GM10266 (cell line): ENCODE measurements around the gene POC1A.
A peak's percentile ranks its signal among the peaks of the same experiment; 100 is the strongest.

Source experiments
- DNase-seq: peaks from one replicate; pipeline ENCODE4 v3.0.0; 2012; ENCODE audit errors: extremely low spot score
- CTCF ChIP-seq: IDR thresholded peaks from 2 replicates; pipeline ENCODE4 v1.5.1; 2012; ENCODE audit warnings: mild to moderate bottlenecking, low read depth; ENCODE audit not compliant: control insufficient read depth, insufficient read depth; ENCODE audit errors: missing control alignments

POC1A gene

DNA sequence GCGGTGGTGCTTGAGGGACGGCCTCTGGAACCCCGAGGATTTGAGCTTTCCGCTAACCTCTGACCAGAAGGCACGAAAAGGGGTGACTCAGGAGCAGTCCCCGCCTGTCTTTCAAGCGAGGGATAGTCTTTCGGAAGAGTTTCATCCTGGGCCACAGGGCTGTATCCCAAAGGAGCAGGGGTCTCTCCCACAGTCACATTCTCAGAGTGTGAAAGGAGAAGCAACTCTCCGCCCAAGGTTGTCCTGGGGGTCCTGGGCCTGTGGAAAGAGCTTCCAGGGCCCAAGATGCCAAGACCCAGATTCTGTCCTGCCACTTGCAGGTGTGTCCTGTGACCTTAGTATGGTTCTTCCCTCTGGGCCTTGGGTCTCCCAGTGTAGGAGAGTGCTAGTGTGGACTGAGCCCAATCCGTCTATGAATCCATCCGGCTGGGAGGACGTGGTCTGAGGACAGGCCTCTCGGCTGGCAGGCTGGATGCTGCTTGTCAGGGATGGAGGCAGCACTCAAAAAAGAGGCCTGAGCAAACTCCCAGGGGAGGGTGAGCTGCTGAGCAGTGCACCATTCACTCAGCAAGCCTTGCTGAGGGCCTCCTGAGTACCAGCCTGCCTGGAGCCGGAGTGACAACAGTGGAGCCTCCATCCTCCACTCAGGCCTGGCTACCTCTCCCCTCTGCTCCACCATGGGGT lies 96.3 kb downstream of the POC1A start:
- TF ChIP-seq CTCF = no peak
- no peak for DNase-seq

GRCh38 chr3:52056968-52057811 lies 97.0 kb downstream of the POC1A start:
- peak; percentile 98 for DNase-seq
- TF ChIP-seq CTCF = no peak

- DNase-seq = peak; percentile 88
- TF ChIP-seq CTCF = no peak
These were observed 97.7 kb downstream of the POC1A start, which contains the start of gene DUSP7 for GRCh38 chr3:52056521-52056967. DUSP7 (minus strand) TSS chr3:52056571; CDS start chr3:52056366, 205 bp downstream.

GRCh38 chr3:52055537-52056351 lies 98.5 kb downstream of the POC1A start:
- peak; percentile 72 for DNase-seq
- peak; percentile 23 for TF ChIP-seq CTCF

GRCh38 chr3:52054661-52055511 lies 99.3 kb downstream of the POC1A start:
- no peak for DNase-seq
- TF ChIP-seq CTCF = peak; percentile 45

DNA sequence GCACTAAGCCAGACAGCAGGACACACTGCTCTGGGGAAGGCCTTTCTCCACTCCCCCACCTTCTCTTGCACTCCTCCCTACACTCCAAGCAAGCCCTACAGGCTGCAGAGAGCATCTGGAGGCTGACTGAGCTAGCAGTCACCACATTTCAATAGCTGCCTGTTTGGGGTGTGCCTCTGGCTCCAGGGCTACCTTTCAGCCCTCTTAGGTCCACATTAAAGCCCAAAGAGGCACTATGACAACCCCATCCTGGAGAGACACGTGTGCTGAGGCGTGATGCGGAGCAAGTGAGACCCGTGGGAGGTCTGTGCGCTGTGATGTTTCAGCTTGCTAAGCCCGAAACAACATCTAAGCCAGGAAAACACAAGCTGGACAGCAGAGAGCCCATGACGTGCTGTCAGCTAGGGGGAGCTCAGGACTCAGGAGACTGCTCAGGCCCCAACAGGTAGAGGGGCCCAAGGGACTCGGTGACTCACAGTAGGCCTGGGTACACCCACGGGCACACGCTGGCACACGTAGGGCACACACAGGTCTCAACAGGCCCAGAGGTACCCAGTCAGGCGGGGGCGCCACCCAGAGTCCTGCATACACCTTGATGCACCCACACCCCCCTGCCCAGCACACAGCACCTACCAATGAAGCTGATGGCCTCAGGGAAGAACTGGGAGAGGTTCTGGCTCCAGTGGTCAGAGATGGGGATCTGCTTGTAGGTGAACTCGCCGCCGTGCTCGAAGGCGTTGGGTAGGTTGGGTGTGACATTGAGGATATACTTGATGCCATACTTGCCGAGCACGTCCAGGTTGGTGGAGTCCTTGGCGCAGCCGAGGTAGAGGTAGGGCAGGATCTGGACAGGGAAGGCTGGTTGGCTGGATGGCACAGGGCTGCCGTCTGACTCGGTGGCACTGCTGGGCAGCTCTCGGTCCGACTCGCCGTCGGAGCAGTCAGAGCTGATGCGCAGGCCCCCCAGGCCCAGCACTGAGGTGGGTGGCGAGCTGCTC lies 100.6 kb downstream of the POC1A start:
- peak; percentile 67 for DNase-seq
- TF ChIP-seq CTCF = peak; percentile 74
